Neutrophil (primary cell): ENCODE results near the gene PRR16.

ENCODE experiments used
- H3K27ac ChIP-seq: fragments of 200-600 bp; sonication (generic); 2 replicates; pipeline ENCODE4 v1.5.1; 2016; ENCODE audit warnings: mild to moderate bottlenecking, moderate library complexity
- H3K27me3 ChIP-seq: fragments of 200-600 bp; sonication (generic); 2 replicates; pipeline ENCODE4 v1.6.0; 2016; ENCODE audit warnings: mild to moderate bottlenecking
- H3K36me3 ChIP-seq: fragments of 200-600 bp; sonication (generic); 2 replicates; pipeline ENCODE4 v1.5.1; 2017
- H3K4me1 ChIP-seq, 2 experiments: fragments of 200-600 bp in 1 of 2; sonication (generic) in 1 of 2; 1 replicate in 1 of 2; 2 replicates in 1 of 2; pipeline versions ENCODE4 v1.5.1 to v1.6.1; 2013 to 2016; ENCODE audit warnings: low read depth in 1 of 2, low read length in 1 of 2, mild to moderate bottlenecking in 1 of 2, moderate library complexity in 1 of 2; ENCODE audit not compliant: control insufficient read depth in 1 of 2, insufficient read depth in 1 of 2
- H3K4me3 ChIP-seq, 2 experiments: fragments of 200-600 bp in 1 of 2; sonication (generic) in 1 of 2; 1 replicate in 1 of 2; 2 replicates in 1 of 2; pipeline ENCODE4 v1.5.1; 2013 to 2016; ENCODE audit warnings: low read depth in 1 of 2, low read length in 1 of 2, mild to moderate bottlenecking in 1 of 2, moderate library complexity in 1 of 2
- H3K9me3 ChIP-seq: fragments of 200-600 bp; sonication (generic); 2 replicates; pipeline ENCODE4 v1.5.1; 2016
- CTCF ChIP-seq: fragments of 200-600 bp; sonication (generic); IDR thresholded peaks from 2 replicates; pipeline ENCODE4 v1.5.1; 2016; ENCODE audit warnings: antibody characterized with exemption

PRR16 gene

GRCh38 chr5:120473332-120473731, 9.2 kb downstream of the PRR16 start:
- TF ChIP-seq CTCF: no peak

GRCh38 chr5:120476063-120476462, 12.0 kb downstream of the PRR16 start:
- Histone ChIP-seq H3K36me3 (no peaks in the 10 kb centered on the region), H3K4me3 (no peak overlapping the region), H3K9me3 (no peaks in the 10 kb centered on the region), H3K4me1 (no peaks in the 10 kb centered on the region), H3K27ac (no peak overlapping the region), H3K27me3 (no peaks in the 10 kb centered on the region)
- no peak for TF ChIP-seq CTCF

More at GRCh38 chr5:120473332-120473731, 9.2 kb downstream of the PRR16 start:
- Histone ChIP-seq H3K36me3 (no peaks in the 10 kb centered on the region), H3K9me3 (no peaks in the 10 kb centered on the region), H3K4me3 (no peak overlapping the region), H3K27ac (no peak overlapping the region), H3K27me3 (no peaks in the 10 kb centered on the region), H3K4me1 (no peaks in the 10 kb centered on the region)

GRCh38 chr5:120479066-120479465, 15.0 kb downstream of the PRR16 start:
- Histone ChIP-seq H3K4me1 (no peaks in the 10 kb centered on the region), H3K36me3 (no peaks in the 10 kb centered on the region), H3K27ac (no peak overlapping the region), H3K4me3 (no peak overlapping the region), H3K27me3 (no peaks in the 10 kb centered on the region), H3K9me3 (no peaks in the 10 kb centered on the region)
- no peak for TF ChIP-seq CTCF

- TF ChIP-seq CTCF: no peak
- H3K27me3 ChIP-seq: no peaks in the 10 kb centered on the region
- H3K9me3 ChIP-seq: no peaks in the 10 kb centered on the region
- H3K36me3 ChIP-seq: no peaks in the 10 kb centered on the region
- H3K4me1 ChIP-seq: no peaks in the 10 kb centered on the region
- H3K4me3 ChIP-seq: no peak overlapping the region
- no peak overlapping the region for H3K27ac ChIP-seq
These were observed 35.9 kb downstream of the PRR16 start for GRCh38 chr5:120499876-120500563.

- H3K36me3 ChIP-seq: no peaks in the 10 kb centered on the region
- no peak for TF ChIP-seq CTCF
- H3K4me3 ChIP-seq: no peak overlapping the region
- no peak overlapping the region for H3K27ac ChIP-seq
- H3K4me1 ChIP-seq: no peaks in the 10 kb centered on the region
- no peaks in the 10 kb centered on the region for H3K27me3 ChIP-seq
- no peaks in the 10 kb centered on the region for H3K9me3 ChIP-seq
These were observed 38.4 kb downstream of the PRR16 start for GRCh38 chr5:120502531-120502930.
